Measurements from ENCODE around the gene ERICH4. TPM values are rescaled to one million over a fixed set of nuclear protein-coding genes. Genes with fewer than 3 reads are reported as not detected.
"Not testable (repeated sequence)": the region's sequence is repeated elsewhere in the genome, so short reads cannot be mapped to it uniquely, and the experiment has no call there.

ERICH4 gene
- total RNA-seq, 2 donors from 2014 or later, result not detected

DNA sequence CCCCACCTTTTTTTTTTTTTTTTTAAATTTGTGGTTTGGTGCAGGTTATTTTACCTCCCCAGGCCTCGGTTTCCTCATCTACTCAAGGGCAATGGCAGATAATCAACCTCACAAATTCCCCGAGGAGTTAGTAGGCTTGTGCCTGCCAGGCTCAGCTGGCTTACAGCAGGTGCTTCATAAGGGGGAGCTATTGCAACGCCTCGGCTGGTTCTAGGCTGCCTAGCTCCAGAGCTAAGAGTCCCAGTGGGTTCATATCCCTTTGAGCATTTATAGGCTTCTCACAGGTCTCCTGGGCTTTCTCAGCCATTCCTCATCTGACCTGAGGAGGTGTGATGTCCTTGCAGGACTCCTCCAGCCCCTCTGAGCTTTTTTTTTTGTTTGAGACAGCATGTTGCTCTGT lies 34.7 kb upstream of the ERICH4 start:
- H3K36me3 ChIP-seq (ENCODE audit: control insufficient read depth, insufficient read depth, low read length), result no peaks in the 10 kb centered on the region
- 85 to 92% methylated on average over 3 to 4 of the region's 4 CpGs for WGBS, 2 experiments (ENCODE audit: insufficient coverage in 1 of 2, insufficient read length in 1 of 2)

DNA sequence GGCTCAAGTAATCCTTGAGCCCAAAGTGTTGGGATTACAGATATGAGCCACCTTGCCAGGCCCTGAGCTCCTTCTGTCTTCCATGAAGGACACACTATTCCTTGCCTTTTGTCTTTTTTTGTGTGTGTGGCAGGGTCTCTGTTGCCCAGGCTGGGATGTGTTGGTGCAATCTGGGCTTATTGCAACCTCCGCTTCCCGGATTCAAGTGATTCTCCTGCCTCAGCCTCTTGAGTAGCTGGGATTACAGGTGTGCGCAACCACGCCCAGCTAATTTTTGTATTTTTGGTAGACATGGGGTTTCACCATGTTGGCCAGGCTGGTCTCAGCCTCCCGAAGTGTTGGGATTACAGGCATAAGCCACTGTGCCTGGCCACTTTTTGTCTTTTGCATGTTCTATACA lies 34.1 kb upstream of the ERICH4 start:
- H3K4me3 ChIP-seq (ENCODE audit: low read length); H3K4me1 ChIP-seq (ENCODE audit: control insufficient read depth, insufficient read depth, low read length); H3K4me3 Mint-ChIP-seq; H3K9ac ChIP-seq (ENCODE audit: extremely low read depth, low read length, poor library complexity, severe bottlenecking); H3K27me3 Mint-ChIP-seq (ENCODE audit: insufficient read depth); H3K9me3 Mint-ChIP-seq; H3K27ac Mint-ChIP-seq; DNase-seq; H3K36me3 ChIP-seq (ENCODE audit: control insufficient read depth, insufficient read depth, low read length); H3K27ac ChIP-seq (ENCODE audit: low read depth, low read length); H3K9me3 ChIP-seq (ENCODE audit: control insufficient read depth, low read length); H3K27me3 ChIP-seq (ENCODE audit: control insufficient read depth, insufficient read depth, low read length, poor library complexity, severe bottlenecking): not testable (repeated sequence)
- WGBS, 2 experiments (ENCODE audit: insufficient coverage in 1 of 2, insufficient read length in 1 of 2), result 72 to 87% methylated on average over 5 of the region's 5 CpGs
- peaks cover 16% of the 10 kb centered on the region for H3K4me1 Mint-ChIP-seq
- H3K36me3 Mint-ChIP-seq (ENCODE audit: low read depth), result peaks cover 13% of the 10 kb centered on the region

More for the DNA sequence above, 34.7 kb upstream of the ERICH4 start:
- Mint-ChIP-seq H3K4me3 (no peak overlapping the region), H3K9me3 (no peaks in the 10 kb centered on the region), H3K36me3 (ENCODE audit: low read depth) (peaks cover 13% of the 10 kb centered on the region), H3K4me1 (peaks cover 16% of the 10 kb centered on the region), H3K27ac (no peak overlapping the region), H3K27me3 (ENCODE audit: insufficient read depth) (no peaks in the 10 kb centered on the region)
- DNase-seq, result peak; percentile 78
- TF ChIP-seq, protein P1, sequence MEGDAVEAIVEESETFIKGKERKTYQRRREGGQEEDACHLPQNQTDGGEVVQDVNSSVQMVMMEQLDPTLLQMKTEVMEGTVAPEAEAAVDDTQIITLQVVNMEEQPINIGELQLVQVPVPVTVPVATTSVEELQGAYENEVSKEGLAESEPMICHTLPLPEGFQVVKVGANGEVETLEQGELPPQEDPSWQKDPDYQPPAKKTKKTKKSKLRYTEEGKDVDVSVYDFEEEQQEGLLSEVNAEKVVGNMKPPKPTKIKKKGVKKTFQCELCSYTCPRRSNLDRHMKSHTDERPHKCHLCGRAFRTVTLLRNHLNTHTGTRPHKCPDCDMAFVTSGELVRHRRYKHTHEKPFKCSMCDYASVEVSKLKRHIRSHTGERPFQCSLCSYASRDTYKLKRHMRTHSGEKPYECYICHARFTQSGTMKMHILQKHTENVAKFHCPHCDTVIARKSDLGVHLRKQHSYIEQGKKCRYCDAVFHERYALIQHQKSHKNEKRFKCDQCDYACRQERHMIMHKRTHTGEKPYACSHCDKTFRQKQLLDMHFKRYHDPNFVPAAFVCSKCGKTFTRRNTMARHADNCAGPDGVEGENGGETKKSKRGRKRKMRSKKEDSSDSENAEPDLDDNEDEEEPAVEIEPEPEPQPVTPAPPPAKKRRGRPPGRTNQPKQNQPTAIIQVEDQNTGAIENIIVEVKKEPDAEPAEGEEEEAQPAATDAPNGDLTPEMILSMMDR (conservative IDR thresholded peaks at IDR 0.05), result peak; percentile 53
- Histone ChIP-seq H3K27ac (ENCODE audit: low read depth, low read length) (peak overlapping the region; percentile 32), H3K9ac (ENCODE audit: extremely low read depth, low read length, poor library complexity, severe bottlenecking) (no peak overlapping the region), H3K27me3 (ENCODE audit: control insufficient read depth, insufficient read depth, low read length, poor library complexity, severe bottlenecking) (no peaks in the 10 kb centered on the region), H3K4me1 (ENCODE audit: control insufficient read depth, insufficient read depth, low read length) (peaks cover 4% of the 10 kb centered on the region), H3K9me3 (ENCODE audit: control insufficient read depth, low read length) (no peaks in the 10 kb centered on the region), H3K4me3 (ENCODE audit: low read length) (no peak overlapping the region)

- TF ChIP-seq, protein P1 (conservative IDR thresholded peaks at IDR 0.05), result no peak
- H3K9ac ChIP-seq (ENCODE audit: extremely low read depth, low read length, poor library complexity, severe bottlenecking), result no peak overlapping the region
- Mint-ChIP-seq H3K36me3 (ENCODE audit: low read depth) (peaks cover 14% of the 10 kb centered on the region), H3K9me3 (no peaks in the 10 kb centered on the region), H3K27ac (peak overlapping the region; percentile 81), H3K27me3 (ENCODE audit: insufficient read depth) (no peaks in the 10 kb centered on the region), H3K4me1 (peaks cover 16% of the 10 kb centered on the region), H3K4me3 (no peak overlapping the region)
- DNase-seq, result peak; percentile 76
- no peak overlapping the region for H3K27ac ChIP-seq (ENCODE audit: low read depth, low read length)
- no peak overlapping the region for H3K4me3 ChIP-seq (ENCODE audit: low read length)
- peaks cover 4% of the 10 kb centered on the region for H3K4me1 ChIP-seq (ENCODE audit: control insufficient read depth, insufficient read depth, low read length)
- 75 to 79% methylated on average over 4 of the region's 4 CpGs for WGBS, 2 experiments (ENCODE audit: insufficient coverage in 1 of 2, insufficient read length in 1 of 2)
- H3K27me3 ChIP-seq (ENCODE audit: control insufficient read depth, insufficient read depth, low read length, poor library complexity, severe bottlenecking), result no peaks in the 10 kb centered on the region
- H3K36me3 ChIP-seq (ENCODE audit: control insufficient read depth, insufficient read depth, low read length), result no peaks in the 10 kb centered on the region
- H3K9me3 ChIP-seq (ENCODE audit: control insufficient read depth, low read length), result no peaks in the 10 kb centered on the region
Measured at GRCh38 chr19:41409288-41409687, 33.7 kb upstream of the ERICH4 start.
